Measurements from ENCODE around the gene PHYHD1. TPM values are rescaled to one million over a fixed set of nuclear protein-coding genes. Genes with fewer than 3 reads are reported as not detected.

The PHYHD1 gene
- total and polyA plus RNA-seq, 2 donors (not counting 1 experiment from before 2014, with no cell fraction given) = 0.96 to 2.0 TPM

DNA sequence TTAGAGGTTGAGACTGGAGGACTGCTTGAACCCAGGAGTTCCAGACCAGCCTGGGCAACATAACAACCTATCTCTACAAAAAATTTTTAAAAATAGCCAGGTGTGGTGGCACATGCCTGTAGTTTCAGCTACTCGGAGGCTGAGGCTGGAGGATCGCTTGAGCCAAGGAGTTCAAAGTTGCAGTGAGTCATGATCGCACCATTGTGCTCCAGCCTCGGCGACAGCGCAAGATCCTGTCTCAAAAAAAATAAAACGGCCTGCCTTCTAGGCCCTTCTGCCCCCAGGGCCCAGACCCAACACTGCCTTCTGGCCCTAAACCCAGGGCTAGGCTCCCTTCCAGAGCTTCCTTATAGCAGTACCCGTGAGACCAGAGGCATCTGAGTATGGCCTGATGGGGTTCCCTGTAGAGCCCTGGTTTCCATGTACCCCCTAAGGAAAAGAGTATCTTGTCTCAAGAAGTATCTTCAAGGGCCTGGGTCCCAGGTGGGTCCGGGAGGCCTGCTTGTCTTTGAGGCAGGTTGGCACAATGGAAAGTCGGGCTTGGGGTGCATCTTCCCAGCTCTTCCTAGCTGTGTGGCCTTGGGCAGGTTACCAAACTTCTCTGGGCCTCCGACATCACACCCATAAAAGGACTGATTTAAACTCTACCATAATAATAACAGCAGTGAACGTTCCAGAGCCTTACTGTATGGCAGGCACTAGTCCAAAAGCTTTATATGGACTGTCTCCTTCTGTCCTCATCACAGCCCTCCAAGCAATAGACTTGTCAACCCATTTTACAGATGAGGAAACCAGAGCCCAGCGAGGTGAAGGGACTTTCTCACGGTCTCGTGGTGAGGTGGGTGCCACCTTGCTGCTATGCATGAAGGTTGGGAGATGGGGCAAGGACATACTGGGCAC lies 29.2 kb upstream of the PHYHD1 start:
- no peak for DNase-seq
- Mint-ChIP-seq H3K27ac (no peak overlapping the region), H3K27me3 (no peaks in the 10 kb centered on the region), H3K4me3 (no peak overlapping the region), H3K4me1 (peaks cover 21% of the 10 kb centered on the region), H3K9me3 (ENCODE audit: insufficient read depth) (no peaks in the 10 kb centered on the region)
- no peak overlapping the region for H2AFZ ChIP-seq (ENCODE audit: insufficient read depth, low read depth, low read length, poor library complexity, severe bottlenecking)
- intact Hi-C loops (cut with micrococcal nuclease) = no loop called here
- H3K36me3 ChIP-seq (replicated peaks in 1 of 2; ENCODE audit: control extremely low read depth in 1 of 2, control insufficient read depth in 1 of 2, extremely low read depth in 1 of 2, insufficient read depth in 2 of 2, low read length in 1 of 2) = peaks cover 0 to 45% of the 10 kb centered on the region in 2 experiments
- no peak overlapping the region for H3K4me2 ChIP-seq (replicated peaks; ENCODE audit: low read depth, low read length, poor library complexity, severe bottlenecking)
- no peaks in the 10 kb centered on the region for H3K9me3 ChIP-seq (ENCODE audit: control extremely low read depth in 1 of 3, control insufficient read depth in 2 of 3, insufficient read depth in 1 of 3, low read length in 2 of 3)
- H3K4me3 ChIP-seq (ENCODE audit: control extremely low read depth in 1 of 5, extremely low read depth in 1 of 5, insufficient read depth in 1 of 5, low read depth in 2 of 5, low read length in 4 of 5) = no peak overlapping the region
- ATAC-seq (ENCODE audit: low read depth) = no peak
- TF ChIP-seq, protein P1, sequence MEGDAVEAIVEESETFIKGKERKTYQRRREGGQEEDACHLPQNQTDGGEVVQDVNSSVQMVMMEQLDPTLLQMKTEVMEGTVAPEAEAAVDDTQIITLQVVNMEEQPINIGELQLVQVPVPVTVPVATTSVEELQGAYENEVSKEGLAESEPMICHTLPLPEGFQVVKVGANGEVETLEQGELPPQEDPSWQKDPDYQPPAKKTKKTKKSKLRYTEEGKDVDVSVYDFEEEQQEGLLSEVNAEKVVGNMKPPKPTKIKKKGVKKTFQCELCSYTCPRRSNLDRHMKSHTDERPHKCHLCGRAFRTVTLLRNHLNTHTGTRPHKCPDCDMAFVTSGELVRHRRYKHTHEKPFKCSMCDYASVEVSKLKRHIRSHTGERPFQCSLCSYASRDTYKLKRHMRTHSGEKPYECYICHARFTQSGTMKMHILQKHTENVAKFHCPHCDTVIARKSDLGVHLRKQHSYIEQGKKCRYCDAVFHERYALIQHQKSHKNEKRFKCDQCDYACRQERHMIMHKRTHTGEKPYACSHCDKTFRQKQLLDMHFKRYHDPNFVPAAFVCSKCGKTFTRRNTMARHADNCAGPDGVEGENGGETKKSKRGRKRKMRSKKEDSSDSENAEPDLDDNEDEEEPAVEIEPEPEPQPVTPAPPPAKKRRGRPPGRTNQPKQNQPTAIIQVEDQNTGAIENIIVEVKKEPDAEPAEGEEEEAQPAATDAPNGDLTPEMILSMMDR (IDR thresholded peaks at IDR 0.05) = no peak
- TF ChIP-seq EZH2 (IDR thresholded peaks at IDR 0.05; ENCODE audit: borderline replicate concordance, insufficient read depth, low read depth, low read length, poor library complexity, severe bottlenecking) = no peak
- 95% methylated on average over 15 of the region's 15 CpGs for WGBS (ENCODE audit: insufficient coverage)
- no peak overlapping the region for H3K9ac ChIP-seq (ENCODE audit: low read length)
- peaks cover 9% of the 10 kb centered on the region for H4K20me1 ChIP-seq (ENCODE audit: control insufficient read depth, insufficient read depth, low read length, poor library complexity, severe bottlenecking)
- peaks cover 0 to 4% of the 10 kb centered on the region in 2 donors for H3K4me1 ChIP-seq (ENCODE audit: control insufficient read depth in 2 of 2, insufficient read depth in 2 of 2, low read length in 2 of 2)
- H3K79me2 ChIP-seq (ENCODE audit: control insufficient read depth, insufficient read depth, low read length) = peaks cover 39% of the 10 kb centered on the region
- ChIA-PET POLR2A (no interaction called here), CTCF (no interaction called here)
- no peak overlapping the region for H3K27ac ChIP-seq (ENCODE audit: low read length in 2 of 2)
- H3K27me3 ChIP-seq (replicated peaks in 1 of 4; ENCODE audit: control extremely low read depth in 1 of 4, control insufficient read depth in 3 of 4, insufficient read depth in 4 of 4, low read length in 3 of 4) = no peaks in the 10 kb centered on the region

DNA sequence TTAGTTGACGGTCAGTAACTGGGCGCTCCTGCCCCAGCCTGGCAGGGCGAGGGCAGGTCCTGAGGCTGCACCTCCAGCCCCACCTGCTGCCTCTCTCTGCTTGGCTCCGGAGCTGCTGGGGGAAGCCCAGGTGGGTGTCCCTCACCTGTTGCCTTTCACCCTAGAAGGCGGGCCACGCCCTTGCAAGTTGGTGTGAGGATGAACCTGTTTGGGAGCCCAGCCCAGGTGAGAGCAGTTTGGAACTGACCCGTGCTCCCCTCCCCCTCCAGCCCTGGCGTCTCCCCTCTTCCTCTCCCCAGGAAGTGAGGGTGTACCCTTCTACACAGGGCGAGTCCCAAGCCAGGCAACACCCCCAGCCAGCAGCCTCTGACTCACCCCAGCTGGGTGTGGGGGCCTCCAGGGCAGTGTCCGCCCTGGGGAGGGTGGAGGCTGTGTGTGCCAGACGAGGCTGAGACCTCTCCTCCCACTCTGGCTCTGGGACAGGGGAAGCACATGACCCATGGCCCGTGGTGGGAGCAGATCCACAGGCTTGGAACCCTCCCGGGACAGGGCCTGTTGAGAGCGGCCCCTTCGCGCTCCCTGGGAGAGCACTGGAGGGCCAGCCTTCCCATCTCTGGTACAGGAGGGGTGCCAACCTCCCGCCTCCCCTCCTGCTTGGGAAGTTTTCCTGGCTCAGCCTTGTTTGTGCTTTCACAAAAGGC lies 28.4 kb upstream of the PHYHD1 start:
- intact Hi-C loops (cut with micrococcal nuclease) = no loop called here

More for the DNA sequence above, 28.4 kb upstream of the PHYHD1 start:
- H3K27me3 ChIP-seq (replicated peaks in 1 of 4; ENCODE audit: control extremely low read depth in 1 of 4, control insufficient read depth in 3 of 4, insufficient read depth in 4 of 4, low read length in 3 of 4) = no peaks in the 10 kb centered on the region
- POLR2A ChIA-PET = no interaction called here
- H3K4me1 ChIP-seq (ENCODE audit: control insufficient read depth in 2 of 2, insufficient read depth in 2 of 2, low read length in 2 of 2) = peaks cover 0 to 4% of the 10 kb centered on the region in 2 donors
- CTCF ChIA-PET = no interaction called here
- H3K27ac ChIP-seq (ENCODE audit: low read length in 2 of 2) = no peak overlapping the region
- DNase-seq (no peak), ATAC-seq (ENCODE audit: low read depth) (no peak)
- H3K36me3 ChIP-seq (replicated peaks in 1 of 2; ENCODE audit: control extremely low read depth in 1 of 2, control insufficient read depth in 1 of 2, extremely low read depth in 1 of 2, insufficient read depth in 2 of 2, low read length in 1 of 2) = peaks cover 0 to 43% of the 10 kb centered on the region in 2 experiments
- peaks cover 9% of the 10 kb centered on the region for H4K20me1 ChIP-seq (ENCODE audit: control insufficient read depth, insufficient read depth, low read length, poor library complexity, severe bottlenecking)
- H3K4me3 ChIP-seq (ENCODE audit: control extremely low read depth in 1 of 5, extremely low read depth in 1 of 5, insufficient read depth in 1 of 5, low read depth in 2 of 5, low read length in 4 of 5) = no peak overlapping the region
- peaks cover 21% of the 10 kb centered on the region for H3K4me1 Mint-ChIP-seq
- no peak overlapping the region for H3K27ac Mint-ChIP-seq
- no peak overlapping the region for H3K9ac ChIP-seq (ENCODE audit: low read length)
- H3K4me2 ChIP-seq (replicated peaks; ENCODE audit: low read depth, low read length, poor library complexity, severe bottlenecking) = no peak overlapping the region
- H2AFZ ChIP-seq (ENCODE audit: insufficient read depth, low read depth, low read length, poor library complexity, severe bottlenecking) = no peak overlapping the region
- TF ChIP-seq, protein P1 (IDR thresholded peaks at IDR 0.05) = no peak
- no peak for TF ChIP-seq EZH2 (IDR thresholded peaks at IDR 0.05; ENCODE audit: borderline replicate concordance, insufficient read depth, low read depth, low read length, poor library complexity, severe bottlenecking)
- H3K9me3 ChIP-seq (ENCODE audit: control extremely low read depth in 1 of 3, control insufficient read depth in 2 of 3, insufficient read depth in 1 of 3, low read length in 2 of 3) = no peaks in the 10 kb centered on the region
- no peaks in the 10 kb centered on the region for H3K9me3 Mint-ChIP-seq (ENCODE audit: insufficient read depth)
- H3K79me2 ChIP-seq (ENCODE audit: control insufficient read depth, insufficient read depth, low read length) = peaks cover 47% of the 10 kb centered on the region
- H3K4me3 Mint-ChIP-seq = no peak overlapping the region
- 95% methylated on average over 11 of the region's 17 CpGs for WGBS (ENCODE audit: insufficient coverage)
- no peaks in the 10 kb centered on the region for H3K27me3 Mint-ChIP-seq

Data from B cell (primary cell).